B cell (primary cell): ENCODE data around the gene RAB5B. TPM values are rescaled to one million over a fixed set of nuclear protein-coding genes. Genes with fewer than 3 reads are reported as not detected.

Experiments used
- ATAC-seq: fragments of 200-7000 bp; cut with Tn5 transposase; one replicate; pipeline ENCODE4 v1.10.0; 2021; ENCODE audit warnings: low read depth, mild to moderate bottlenecking, moderate number of reproducible peaks, moderate library complexity
- CTCF ChIA-PET: fragments of 350-600 bp; sonication (Branson Sonifier 250); formaldehyde crosslinking; loops from one replicate; lab custom pipeline; 2021; ENCODE audit warnings: antibody characterized with exemption, inconsistent platforms; lab: Charles Lee
- POLR2A ChIA-PET: fragments of 350-600 bp; sonication (Branson Sonifier 250); formaldehyde crosslinking; loops from one replicate; lab custom pipeline; 2021; ENCODE audit warnings: antibody characterized with exemption; lab: Charles Lee
- DNase-seq: peaks from one replicate; pipeline ENCODE4 v3.0.0; 2013
- H2AFZ ChIP-seq: 2 replicates; pipeline ENCODE4 v1.6.1; 2012; ENCODE audit warnings: mild to moderate bottlenecking, low read depth, low read length; ENCODE audit not compliant: insufficient read depth, poor library complexity, severe bottlenecking
- H3K27ac ChIP-seq, 2 donors: 1 replicate in 1 of 2; 2 replicates in 1 of 2; pipeline ENCODE4 v1.5.1; 2012 to 2013; ENCODE audit warnings: low read length in 2 of 2, mild to moderate bottlenecking in 2 of 2, moderate library complexity in 1 of 2
- H3K27me3 ChIP-seq, 4 experiments: fragments of 200-600 bp in 1 of 4; sonication (generic) in 1 of 4; replicated peaks in 1 of 4; 1 replicate in 2 of 4; 2 replicates in 2 of 4; pipeline versions ENCODE4 v1.6.1 to v1.7.0; 2013 to 2016; ENCODE audit warnings: low read length in 3 of 4, mild to moderate bottlenecking in 2 of 4, mixed read lengths in 1 of 4, moderate library complexity in 1 of 4; ENCODE audit not compliant: insufficient read depth in 4 of 4, control insufficient read depth in 3 of 4; ENCODE audit errors: control extremely low read depth in 1 of 4
- H3K36me3 ChIP-seq, 2 experiments: replicated peaks in 1 of 2; 1 replicate in 1 of 2; 2 replicates in 1 of 2; pipeline versions ENCODE4 v1.6.1 to v1.7.1; 2013; ENCODE audit warnings: low read length in 1 of 2; ENCODE audit not compliant: insufficient read depth in 2 of 2, control insufficient read depth in 1 of 2; ENCODE audit errors: control extremely low read depth in 1 of 2, extremely low read depth in 1 of 2
- H3K4me1 ChIP-seq, 2 donors: fragments of 200-600 bp in 1 of 2; sonication (generic) in 1 of 2; 1 replicate in 1 of 2; 2 replicates in 1 of 2; pipeline versions ENCODE4 v1.5.1 to v1.6.1; 2013 to 2017; ENCODE audit warnings: low read length in 2 of 2; ENCODE audit not compliant: control insufficient read depth in 2 of 2, insufficient read depth in 2 of 2
- H3K4me2 ChIP-seq: replicated peaks from 2 replicates; pipeline ENCODE3; 2012; ENCODE audit warnings: mild to moderate bottlenecking, low read depth, low read length; ENCODE audit not compliant: poor library complexity, severe bottlenecking
- H3K4me3 ChIP-seq, 5 experiments: fragments of 200-600 bp in 1 of 5; sonication (generic) in 1 of 5; 1 replicate in 3 of 5; 2 replicates in 2 of 5; pipeline versions ENCODE4 v1.5.1 to v1.7.0; 2011 to 2016; ENCODE audit warnings: low read length in 4 of 5, mild to moderate bottlenecking in 4 of 5, low read depth in 2 of 5, control low read depth in 1 of 5, moderate library complexity in 1 of 5; ENCODE audit not compliant: insufficient read depth in 1 of 5; ENCODE audit errors: control extremely low read depth in 1 of 5, extremely low read depth in 1 of 5
- H3K79me2 ChIP-seq: fragments of 200-600 bp; sonication (generic); one replicate; pipeline ENCODE4 v1.6.0; 2016; ENCODE audit warnings: low read length; ENCODE audit not compliant: control insufficient read depth, insufficient read depth
- H3K9ac ChIP-seq: fragments of 200-600 bp; sonication (generic); 2 replicates; pipeline ENCODE4 v1.6.1; 2017; ENCODE audit warnings: mild to moderate bottlenecking, low read length, moderate library complexity
- H3K9me3 ChIP-seq, 3 donors: one replicate each; pipeline versions ENCODE4 v1.6.1 to v1.7.1; 2013; ENCODE audit warnings: low read length in 2 of 3; ENCODE audit not compliant: control insufficient read depth in 2 of 3, insufficient read depth in 1 of 3; ENCODE audit errors: control extremely low read depth in 1 of 3
- H4K20me1 ChIP-seq: 2 replicates; pipeline ENCODE4 v1.6.0; 2012; ENCODE audit warnings: mild to moderate bottlenecking, low read length; ENCODE audit not compliant: insufficient read depth, control insufficient read depth, poor library complexity, severe bottlenecking
- H3K27ac Mint-ChIP-seq: one replicate; pipeline ENCODE4 v1.8.0; 2021; ENCODE audit warnings: mixed read lengths
- H3K27me3 Mint-ChIP-seq: one replicate; pipeline ENCODE4 v1.8.0; 2021; ENCODE audit warnings: mixed read lengths
- H3K4me1 Mint-ChIP-seq: one replicate; pipeline ENCODE4 v1.8.0; 2021; ENCODE audit warnings: mixed read lengths
- H3K4me3 Mint-ChIP-seq: one replicate; pipeline ENCODE4 v1.8.0; 2021; ENCODE audit warnings: mixed read lengths
- H3K9me3 Mint-ChIP-seq: one replicate; pipeline ENCODE4 v1.8.0; 2022; ENCODE audit warnings: mixed read lengths; ENCODE audit not compliant: insufficient read depth
- EZH2 ChIP-seq: IDR thresholded peaks from 2 replicates; pipeline ENCODE4 v1.6.1; 2012; ENCODE audit warnings: borderline replicate concordance, low read depth, mild to moderate bottlenecking, moderate library complexity, low read length; ENCODE audit not compliant: insufficient read depth, poor library complexity, severe bottlenecking
- WGBS: methylation state at CpG from one replicate; pipeline ENCODE4 v1.1.5; 2013; ENCODE audit warnings: missing lambda C conversion rate; ENCODE audit not compliant: insufficient coverage; 5-methylcytosine and 5-hydroxymethylcytosine counted together
- intact Hi-C: fragments of 100-400 bp; cut with micrococcal nuclease; formaldehyde crosslinking; loops from one replicate; pipeline ENCODE4 v1.10.0; 2022
- polyA plus RNA-seq: library from polyadenylated mRNA; depleted of rRNA; stranded (reverse); fragments of >200 nt; gene quantifications from 2 replicates; pipeline ENCODE4 v1.2.3, GENCODE V29; 2012
- total RNA-seq, 2 donors: library from RNA; stranded (reverse); fragments of 120-200 nt in 1 of 2; gene quantifications; 1 replicate in 1 of 2; 2 replicates in 1 of 2; pipeline versions ENCODE4 v1.2.3 to v1.2.4, GENCODE V29; 2013 to 2022
- TF ChIP-seq, protein P1 (sequence below): fragments of 200-600 bp; IDR thresholded peaks from one replicate; pipeline ENCODE4 v1.8.0; 2022; ENCODE audit warnings: antibody characterized with exemption, mild to moderate bottlenecking

Gene RAB5B
- total and polyA plus RNA-seq, 2 donors (not counting 1 experiment from before 2014, with no cell fraction given), result 42.1 to 111 TPM

DNA sequence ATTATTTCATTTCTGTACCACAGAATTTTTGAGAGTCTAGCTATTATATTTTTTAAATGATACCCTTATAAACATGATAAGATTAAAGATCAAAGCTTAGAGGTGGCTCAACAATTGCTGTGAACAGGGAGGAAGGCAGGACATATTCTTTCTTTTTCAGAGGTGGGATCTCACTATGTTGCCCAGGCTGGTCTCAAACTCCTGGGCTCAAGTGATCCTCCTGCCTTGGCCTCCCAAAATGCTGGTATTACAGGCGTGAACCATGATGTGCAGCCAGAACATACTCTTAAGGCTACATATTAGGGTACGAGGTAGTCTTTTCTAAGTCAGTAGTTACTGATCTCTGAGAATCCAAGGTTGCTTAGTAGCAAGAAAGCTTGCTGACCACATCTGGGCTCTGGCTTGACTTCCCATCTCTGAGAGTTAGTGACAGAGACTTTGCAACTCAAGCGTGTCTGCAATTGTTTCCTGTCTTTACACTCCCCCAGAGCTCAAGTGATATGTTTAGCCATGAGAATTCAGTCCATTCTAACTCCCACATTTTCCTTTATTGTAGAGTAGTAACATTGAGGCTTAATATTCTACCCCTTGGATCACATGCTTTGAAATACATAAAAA is 8.6 kb downstream of the RAB5B start:
- POLR2A ChIA-PET, result interaction anchor here (0.6 to 1.5 kb wide), 3 partner anchors 8 to 53 kb away, joined by 5 to 7 read pairs (median 5); partner anchors contain the start of gene RAB5B
- peak overlapping the region; percentile 44 for H3K27ac Mint-ChIP-seq

More for the DNA sequence above, 8.6 kb downstream of the RAB5B start:
- H3K9me3 ChIP-seq, result no peaks in the 10 kb centered on the region
- ATAC-seq (peak; percentile 76), DNase-seq (peak; percentile 49)
- intact Hi-C loops, result no loop called here
- WGBS, result 0% methylated on average over 1 of the region's 3 CpGs
- CTCF ChIA-PET, result interaction anchor here (0.7 to 2.8 kb wide), 7 partner anchors 9 to 316 kb away, joined by 3 to 19 read pairs (median 3); partner anchors contain the start of gene RAB5B
- no peaks in the 10 kb centered on the region for H3K9me3 Mint-ChIP-seq
- peak overlapping the region; percentile 59 for H3K4me2 ChIP-seq
- H2AFZ ChIP-seq, result no peak overlapping the region
- H3K9ac ChIP-seq, result peak overlapping the region; percentile 36
- peak overlapping the region; percentile 18 for H3K4me3 Mint-ChIP-seq
- H3K36me3 ChIP-seq, result peaks cover 4 to 19% of the 10 kb centered on the region in 2 experiments
- H3K27me3 ChIP-seq, result no peaks in the 10 kb centered on the region
- peaks cover 59% of the 10 kb centered on the region for H3K79me2 ChIP-seq
- H4K20me1 ChIP-seq, result peaks cover 36% of the 10 kb centered on the region
- H3K4me1 ChIP-seq, result peaks cover 23% of the 10 kb centered on the region in 2 donors
- no peak overlapping the region for H3K4me3 ChIP-seq
- no peaks in the 10 kb centered on the region for H3K27me3 Mint-ChIP-seq
- TF ChIP-seq, protein P1, sequence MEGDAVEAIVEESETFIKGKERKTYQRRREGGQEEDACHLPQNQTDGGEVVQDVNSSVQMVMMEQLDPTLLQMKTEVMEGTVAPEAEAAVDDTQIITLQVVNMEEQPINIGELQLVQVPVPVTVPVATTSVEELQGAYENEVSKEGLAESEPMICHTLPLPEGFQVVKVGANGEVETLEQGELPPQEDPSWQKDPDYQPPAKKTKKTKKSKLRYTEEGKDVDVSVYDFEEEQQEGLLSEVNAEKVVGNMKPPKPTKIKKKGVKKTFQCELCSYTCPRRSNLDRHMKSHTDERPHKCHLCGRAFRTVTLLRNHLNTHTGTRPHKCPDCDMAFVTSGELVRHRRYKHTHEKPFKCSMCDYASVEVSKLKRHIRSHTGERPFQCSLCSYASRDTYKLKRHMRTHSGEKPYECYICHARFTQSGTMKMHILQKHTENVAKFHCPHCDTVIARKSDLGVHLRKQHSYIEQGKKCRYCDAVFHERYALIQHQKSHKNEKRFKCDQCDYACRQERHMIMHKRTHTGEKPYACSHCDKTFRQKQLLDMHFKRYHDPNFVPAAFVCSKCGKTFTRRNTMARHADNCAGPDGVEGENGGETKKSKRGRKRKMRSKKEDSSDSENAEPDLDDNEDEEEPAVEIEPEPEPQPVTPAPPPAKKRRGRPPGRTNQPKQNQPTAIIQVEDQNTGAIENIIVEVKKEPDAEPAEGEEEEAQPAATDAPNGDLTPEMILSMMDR, result no peak
- no peak for TF ChIP-seq EZH2
- H3K4me1 Mint-ChIP-seq, result peaks cover 22% of the 10 kb centered on the region
- H3K27ac ChIP-seq, result peak overlapping the region; percentile 3 to 60
